Osteocyte (in vitro differentiated cells): ENCODE measurements around the gene ST3GAL3. TPM values are rescaled to one million over a fixed set of nuclear protein-coding genes. Genes with fewer than 3 reads are reported as not detected.

Experiments used
- DNase-seq: peaks from one replicate; pipeline ENCODE4 v3.0.0; 2021; ENCODE audit warnings: mixed read lengths; ENCODE audit not compliant: unreplicated experiment; ENCODE audit errors: extremely low spot score
- H3K27ac Mint-ChIP-seq: one replicate; pipeline ENCODE4 v1.8.0; 2021; ENCODE audit warnings: mild to moderate bottlenecking, mixed read lengths; ENCODE audit not compliant: unreplicated experiment
- H3K27me3 Mint-ChIP-seq: one replicate; pipeline ENCODE4 v1.8.0; 2021; ENCODE audit warnings: mixed read lengths; ENCODE audit not compliant: unreplicated experiment
- H3K36me3 Mint-ChIP-seq: one replicate; pipeline ENCODE4 v1.8.0; 2021; ENCODE audit warnings: mixed read lengths; ENCODE audit not compliant: unreplicated experiment
- H3K4me1 Mint-ChIP-seq: one replicate; pipeline ENCODE4 v1.8.0; 2021; ENCODE audit warnings: mixed read lengths; ENCODE audit not compliant: unreplicated experiment
- H3K4me3 Mint-ChIP-seq: one replicate; pipeline ENCODE4 v1.8.0; 2021; ENCODE audit warnings: mild to moderate bottlenecking, moderate library complexity, mixed read lengths; ENCODE audit not compliant: unreplicated experiment
- H3K9me3 Mint-ChIP-seq: one replicate; pipeline ENCODE4 v1.8.0; 2021; ENCODE audit warnings: mixed read lengths; ENCODE audit not compliant: unreplicated experiment
- CTCF ChIP-seq: fragments of 200-600 bp; sonication (generic); IDR thresholded peaks from 2 replicates; pipeline ENCODE4 v1.5.0; 2021; ENCODE audit warnings: antibody characterized with exemption, mild to moderate bottlenecking, moderate library complexity
- total RNA-seq: library from RNA; stranded (reverse); gene quantifications from 2 replicates; pipeline ENCODE4 v1.2.1, GENCODE V29; 2021

ST3GAL3 gene
- total RNA-seq, 1 donor from 2014 or later = 26.4 TPM

GRCh38 chr1:43877101-43877500, 169.8 kb downstream of the ST3GAL3 start:
- Mint-ChIP-seq H3K9me3 (no peaks in the 10 kb centered on the region), H3K36me3 (no peaks in the 10 kb centered on the region), H3K27ac (no peak overlapping the region), H3K4me1 (no peaks in the 10 kb centered on the region), H3K27me3 (no peaks in the 10 kb centered on the region), H3K4me3 (no peak overlapping the region)
- TF ChIP-seq CTCF = no peak
- DNase-seq = no peak

- no peak for DNase-seq
- no peaks in the 10 kb centered on the region for H3K9me3 Mint-ChIP-seq
- no peak overlapping the region for H3K27ac Mint-ChIP-seq
- no peaks in the 10 kb centered on the region for H3K4me1 Mint-ChIP-seq
- TF ChIP-seq CTCF = no peak
- no peak overlapping the region for H3K4me3 Mint-ChIP-seq
- H3K36me3 Mint-ChIP-seq = no peaks in the 10 kb centered on the region
- H3K27me3 Mint-ChIP-seq = no peaks in the 10 kb centered on the region
Observed at GRCh38 chr1:43878440-43878839, 171.1 kb downstream of the ST3GAL3 start.

GRCh38 chr1:43878854-43879253, 171.5 kb downstream of the ST3GAL3 start:
- no peak overlapping the region for H3K4me3 Mint-ChIP-seq
- H3K36me3 Mint-ChIP-seq = no peaks in the 10 kb centered on the region
- no peak for DNase-seq
- TF ChIP-seq CTCF = no peak
- H3K9me3 Mint-ChIP-seq = no peaks in the 10 kb centered on the region
- no peaks in the 10 kb centered on the region for H3K4me1 Mint-ChIP-seq
- H3K27me3 Mint-ChIP-seq = no peaks in the 10 kb centered on the region
- H3K27ac Mint-ChIP-seq = no peak overlapping the region

- Mint-ChIP-seq H3K36me3 (no peaks in the 10 kb centered on the region), H3K27me3 (no peaks in the 10 kb centered on the region), H3K9me3 (no peaks in the 10 kb centered on the region), H3K27ac (no peak overlapping the region), H3K4me3 (no peak overlapping the region), H3K4me1 (no peaks in the 10 kb centered on the region)
- no peak for DNase-seq
- no peak for TF ChIP-seq CTCF
Observed at GRCh38 chr1:43879414-43879813, 172.1 kb downstream of the ST3GAL3 start.

- H3K4me3 Mint-ChIP-seq = no peak overlapping the region
- DNase-seq = no peak
- H3K27ac Mint-ChIP-seq = no peak overlapping the region
- no peaks in the 10 kb centered on the region for H3K9me3 Mint-ChIP-seq
- TF ChIP-seq CTCF = no peak
- no peaks in the 10 kb centered on the region for H3K27me3 Mint-ChIP-seq
- no peaks in the 10 kb centered on the region for H3K36me3 Mint-ChIP-seq
- peaks cover 2% of the 10 kb centered on the region for H3K4me1 Mint-ChIP-seq
Observed at GRCh38 chr1:43879996-43880395, 172.7 kb downstream of the ST3GAL3 start.
